Measurements from ENCODE around the gene DYRK1A.

GRCh38 chr21:37383784-37384311, 17.3 kb downstream of the DYRK1A start:
- no peak for TF ChIP-seq CTCF (IDR thresholded peaks at IDR 0.05; ENCODE audit: low read length)
- no peak for TF ChIP-seq EZH2 (optimal IDR thresholded peaks at IDR 0.05; ENCODE audit: low read depth, low read length)
- no peak for TF ChIP-seq EZH2phosphoT487 (IDR thresholded peaks at IDR 0.05; ENCODE audit: low read length)

Measured in MM.1S (cell line).